Esophagus muscularis mucosa (tissue), 4 donors: ENCODE results near the gene PRKX.
"Not testable (repeated sequence)": the region's sequence is repeated elsewhere in the genome, so short reads cannot be mapped to it uniquely, and the experiment has no call there.

ENCODE experiments used
- CTCF ChIP-seq, 3 experiments: fragments of 200-600 bp in 2 of 3; fragments of 450-650 bp in 1 of 3; sonication (generic) in 2 of 3; IDR thresholded peaks; one replicate each; pipeline ENCODE4 v1.5.1; 2017 to 2019; ENCODE audit warnings: antibody characterized with exemption in 3 of 3, mild to moderate bottlenecking in 2 of 3, moderate library complexity in 1 of 3
- EP300 ChIP-seq: sonication (generic); formaldehyde crosslinking; IDR thresholded peaks from one replicate; pipeline ENCODE4 v1.6.1; 2017; ENCODE audit warnings: antibody characterized with exemption
- POLR2A ChIP-seq: fragments of 450-650 bp; IDR thresholded peaks from one replicate; pipeline ENCODE4 v1.6.1; 2017; ENCODE audit warnings: antibody characterized with exemption, moderate library complexity, mild to moderate bottlenecking, low read depth
- POLR2AphosphoS5 ChIP-seq, 2 donors: sonication (generic); formaldehyde crosslinking; IDR thresholded peaks; one replicate each; pipeline ENCODE4 v1.6.1; 2017; ENCODE audit warnings: antibody characterized with exemption in 2 of 2

GRCh38 chrX:3734456-3734855, 21.0 kb upstream of the PRKX start:
- not testable (repeated sequence) for TF ChIP-seq CTCF (IDR thresholded peaks at IDR 0.05); POLR2A; POLR2AphosphoS5 (IDR thresholded peaks at IDR 0.05); EP300
